HG03378 (cell line): Measurements from ENCODE around the gene PLA2G4F.
"Not testable (repeated sequence)": the region's sequence is repeated elsewhere in the genome, so short reads cannot be mapped to it uniquely, and the experiment has no call there.

Source experiments
- ATAC-seq: cut with Tn5 transposase; IDR thresholded peaks from one replicate; pipeline ENCODE4 v1.9.1; 2021; ENCODE audit warnings: mild to moderate bottlenecking, moderate library complexity; ENCODE audit not compliant: unreplicated experiment

The PLA2G4F gene

GRCh38 chr15:42104095-42104891 lies 52.1 kb downstream of the PLA2G4F start:
- ATAC-seq = no peak

GRCh38 chr15:42102646-42103235 lies 53.7 kb downstream of the PLA2G4F start:
- no peak for ATAC-seq

GRCh38 chr15:42101861-42102260 lies 54.6 kb downstream of the PLA2G4F start:
- ATAC-seq = no peak

- no peak for ATAC-seq
Measured at GRCh38 chr15:42100021-42100800, 56.2 kb downstream of the PLA2G4F start.

- no peak for ATAC-seq
Measured at GRCh38 chr15:42097018-42097417, 59.4 kb downstream of the PLA2G4F start.

- no peak for ATAC-seq
Measured at GRCh38 chr15:42094512-42094963, 61.9 kb downstream of the PLA2G4F start, which contains the start of gene PLA2G4D. TSS of gene PLA2G4D (minus strand) at chr15:42094562. CDS start at chr15:42094459, 103 bp downstream.

- no peak for ATAC-seq
Measured at GRCh38 chr15:42093966-42094365, 62.5 kb downstream of the PLA2G4F start.

- ATAC-seq = no peak
Measured at GRCh38 chr15:42092398-42093318, 63.8 kb downstream of the PLA2G4F start.

- ATAC-seq = not testable (repeated sequence)
Measured at GRCh38 chr15:42091753-42092397, 64.6 kb downstream of the PLA2G4F start.

DNA sequence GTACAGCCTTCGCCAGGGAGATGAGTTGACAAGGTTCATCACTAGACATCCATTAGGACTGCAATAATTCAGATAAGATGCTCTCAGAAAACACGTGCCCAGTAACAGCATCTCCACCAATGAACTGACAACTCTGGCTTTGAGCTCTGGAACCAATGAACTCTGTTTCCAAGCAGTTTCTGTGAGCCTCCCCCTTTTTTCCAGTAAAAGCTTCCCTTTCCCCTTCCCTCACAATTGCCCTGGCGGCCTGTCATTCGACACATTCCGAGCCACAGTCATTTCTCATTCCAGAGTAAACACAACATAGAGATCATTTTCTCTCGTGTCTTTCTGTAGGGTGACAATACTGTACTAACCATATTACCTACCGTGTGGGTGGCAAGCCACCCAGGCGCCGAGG lies 65.7 kb downstream of the PLA2G4F start:
- no peak for ATAC-seq

DNA sequence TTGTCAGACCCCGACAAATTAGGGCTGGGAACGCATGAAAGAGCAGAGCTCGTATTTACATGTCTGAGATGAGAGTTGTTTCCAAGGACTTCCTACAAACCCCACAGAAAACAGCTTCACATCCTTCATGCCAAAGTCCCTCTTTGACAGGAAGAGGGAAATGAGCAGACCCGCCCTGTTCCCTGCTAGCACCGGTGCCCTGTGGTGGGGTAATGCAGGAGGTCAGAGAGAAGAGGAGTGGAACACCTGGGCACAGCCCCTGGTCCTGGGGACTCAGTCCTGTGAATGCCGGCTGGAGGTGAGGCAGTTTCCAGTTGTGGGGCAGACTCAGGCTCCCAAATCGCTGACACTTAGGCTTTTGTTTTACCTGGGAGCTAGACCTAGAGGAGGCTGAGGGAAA lies 66.1 kb downstream of the PLA2G4F start:
- ATAC-seq = no peak

DNA sequence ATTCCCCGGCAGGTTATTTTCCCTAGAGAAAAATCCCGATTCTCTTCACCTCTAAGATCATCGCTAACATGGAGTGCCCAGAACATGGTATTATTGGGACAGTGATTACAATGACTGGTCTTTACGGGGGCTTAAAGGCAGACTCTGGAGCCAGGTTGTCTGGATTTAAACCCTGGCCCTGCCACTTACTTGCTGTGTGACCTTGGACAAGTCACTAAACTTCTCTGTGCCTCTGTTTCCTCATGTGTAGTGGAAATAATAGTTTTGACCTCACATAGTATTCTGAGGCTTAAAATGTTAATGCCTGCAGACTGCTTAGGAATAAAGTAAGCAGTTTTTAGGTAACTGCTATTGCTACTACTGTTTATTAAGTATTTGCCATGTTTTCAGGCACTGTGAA lies 66.5 kb downstream of the PLA2G4F start:
- no peak for ATAC-seq
